Measurements from ENCODE around the gene TMEM259.
A peak's percentile ranks its signal among the peaks of the same experiment; 100 is the strongest.

The TMEM259 gene

DNA sequence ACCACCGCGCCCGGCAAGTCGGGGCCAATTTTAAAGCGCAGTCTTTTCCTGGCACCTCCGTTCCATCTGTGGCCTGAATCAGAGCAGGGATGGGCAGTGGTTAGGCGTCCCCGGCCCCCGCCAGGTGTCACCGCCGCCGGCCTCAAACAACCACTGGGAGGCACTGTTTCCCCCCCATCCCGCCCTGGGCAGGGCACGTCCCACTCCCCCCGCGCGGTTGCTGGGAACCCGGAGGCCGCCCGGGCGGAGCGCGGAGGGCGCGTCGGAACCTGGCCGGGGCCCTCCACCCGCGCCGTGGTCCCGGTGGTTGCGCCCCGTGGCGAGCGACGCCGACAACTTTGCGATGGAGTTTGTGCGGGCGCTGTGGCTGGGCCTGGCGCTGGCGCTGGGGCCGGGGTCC is 20.8 kb downstream of the TMEM259 start, which contains the start of gene GRIN3B:
GRIN3B (plus strand) TSS at position 325 of the 400 bp plus-strand sequence; CDS start at position 344, 19 bp downstream.
- peak; percentile 54 for DNase-seq (ENCODE audit: low spot score)
- Mint-ChIP-seq H3K27ac (peak within 1 kb of the TSS; percentile 28), H3K36me3 (ENCODE audit: low read depth) (no peaks in the 10 kb centered on the region), H3K27me3 (ENCODE audit: low read depth) (peaks cover 35% of the 10 kb centered on the region), H3K4me1 (ENCODE audit: low read depth) (peaks cover 7% of the 10 kb centered on the region), H3K9me3 (no peaks in the 10 kb centered on the region), H3K4me3 (peak within 1 kb of the TSS; percentile 48)

- H3K4me3 Mint-ChIP-seq = peak overlapping the region; percentile 29
- peaks cover 7% of the 10 kb centered on the region for H3K4me1 Mint-ChIP-seq (ENCODE audit: low read depth)
- H3K9me3 Mint-ChIP-seq = no peaks in the 10 kb centered on the region
- H3K27ac Mint-ChIP-seq = peak overlapping the region; percentile 28
- H3K27me3 Mint-ChIP-seq (ENCODE audit: low read depth) = peaks cover 35% of the 10 kb centered on the region
- DNase-seq (ENCODE audit: low spot score) = no peak
- H3K36me3 Mint-ChIP-seq (ENCODE audit: low read depth) = no peaks in the 10 kb centered on the region
These were observed 21.6 kb downstream of the TMEM259 start for GRCh38 chr19:999379-999719.

DNA sequence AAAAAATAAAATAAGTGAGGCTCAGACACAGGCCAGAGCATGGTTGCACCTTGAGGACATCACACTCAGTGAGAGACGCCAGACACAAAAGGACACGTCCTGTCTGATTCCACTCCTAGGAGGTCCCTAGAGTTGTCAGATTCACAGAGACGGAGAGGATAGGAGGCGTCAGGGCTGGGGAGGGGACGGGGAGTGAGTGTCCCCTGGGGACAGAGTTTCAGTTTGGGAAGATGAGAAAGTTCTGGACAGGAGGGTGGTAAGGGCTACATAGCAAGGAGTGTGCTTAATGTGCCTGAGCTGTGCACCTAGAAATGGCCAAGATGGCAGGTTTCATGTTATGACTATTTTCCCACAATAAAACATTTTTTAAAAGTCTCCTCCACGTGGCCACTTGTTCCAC is 22.9 kb downstream of the TMEM259 start:
- Mint-ChIP-seq H3K4me1 (ENCODE audit: low read depth) (peaks cover 7% of the 10 kb centered on the region), H3K9me3 (no peaks in the 10 kb centered on the region), H3K27me3 (ENCODE audit: low read depth) (peaks cover 35% of the 10 kb centered on the region), H3K4me3 (no peak overlapping the region), H3K27ac (peak overlapping the region; percentile 31), H3K36me3 (ENCODE audit: low read depth) (peaks cover 2% of the 10 kb centered on the region)
- no peak for DNase-seq (ENCODE audit: low spot score)

- peak; percentile 60 for DNase-seq (ENCODE audit: low spot score)
- Mint-ChIP-seq H3K4me1 (ENCODE audit: low read depth) (peaks cover 7% of the 10 kb centered on the region), H3K36me3 (ENCODE audit: low read depth) (peaks cover 5% of the 10 kb centered on the region), H3K4me3 (peak overlapping the region; percentile 36), H3K9me3 (no peaks in the 10 kb centered on the region), H3K27me3 (ENCODE audit: low read depth) (peaks cover 31% of the 10 kb centered on the region), H3K27ac (peak overlapping the region; percentile 62)
These were observed 24.7 kb downstream of the TMEM259 start for GRCh38 chr19:996051-996838.

DNA sequence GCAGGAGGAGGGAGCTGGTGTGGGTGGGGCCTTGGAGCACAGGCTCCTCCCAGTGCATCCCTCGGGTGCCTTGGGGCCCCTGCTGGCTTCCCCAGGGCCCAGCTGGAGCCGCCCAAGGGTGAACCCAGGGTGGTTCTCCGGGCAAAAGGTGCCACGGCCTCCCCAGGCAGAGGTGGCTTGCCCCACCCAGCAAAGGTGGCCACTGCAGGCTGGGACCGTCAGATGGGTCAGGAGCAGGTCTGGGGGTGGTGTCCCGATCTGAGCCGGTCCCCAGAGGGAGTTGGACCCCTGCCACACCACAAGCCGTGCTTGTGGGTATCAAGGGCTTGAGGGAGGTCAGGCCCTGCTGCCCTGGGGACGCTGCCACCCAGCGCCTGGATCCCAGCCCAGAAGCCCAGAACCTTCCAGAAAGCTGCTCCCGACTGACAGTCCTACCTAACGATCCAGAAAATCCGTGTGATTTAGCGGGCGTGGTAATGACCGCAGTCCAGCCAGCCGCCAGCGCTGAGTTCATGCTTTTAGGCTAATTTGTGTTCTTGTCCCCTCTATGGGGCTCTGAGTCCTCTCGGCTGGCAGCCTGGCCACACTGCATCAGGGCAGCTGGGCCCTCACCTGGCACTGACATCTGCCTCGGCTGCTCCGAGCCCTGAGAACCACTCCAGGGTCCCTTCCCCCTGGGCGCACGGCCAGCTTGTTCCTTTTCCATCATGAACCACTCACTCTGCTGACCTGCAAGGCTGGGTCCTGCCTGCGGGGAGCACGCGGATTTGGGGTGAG is 25.7 kb downstream of the TMEM259 start:
- no peak for DNase-seq (ENCODE audit: low spot score)
- H3K4me3 Mint-ChIP-seq = no peak overlapping the region

GRCh38 chr19:994516-994915 is 26.4 kb downstream of the TMEM259 start:
- no peak overlapping the region for H3K4me3 Mint-ChIP-seq
- H3K9me3 Mint-ChIP-seq = no peaks in the 10 kb centered on the region
- DNase-seq (ENCODE audit: low spot score) = no peak
- peaks cover 25% of the 10 kb centered on the region for H3K27me3 Mint-ChIP-seq (ENCODE audit: low read depth)
- peaks cover 8% of the 10 kb centered on the region for H3K36me3 Mint-ChIP-seq (ENCODE audit: low read depth)
- H3K27ac Mint-ChIP-seq = no peak overlapping the region
- H3K4me1 Mint-ChIP-seq (ENCODE audit: low read depth) = peaks cover 7% of the 10 kb centered on the region

More for the DNA sequence above, 25.7 kb downstream of the TMEM259 start:
- Mint-ChIP-seq H3K9me3 (no peaks in the 10 kb centered on the region), H3K27ac (no peak overlapping the region), H3K36me3 (ENCODE audit: low read depth) (peaks cover 8% of the 10 kb centered on the region), H3K27me3 (ENCODE audit: low read depth) (peaks cover 28% of the 10 kb centered on the region), H3K4me1 (ENCODE audit: low read depth) (peaks cover 7% of the 10 kb centered on the region)

DNA sequence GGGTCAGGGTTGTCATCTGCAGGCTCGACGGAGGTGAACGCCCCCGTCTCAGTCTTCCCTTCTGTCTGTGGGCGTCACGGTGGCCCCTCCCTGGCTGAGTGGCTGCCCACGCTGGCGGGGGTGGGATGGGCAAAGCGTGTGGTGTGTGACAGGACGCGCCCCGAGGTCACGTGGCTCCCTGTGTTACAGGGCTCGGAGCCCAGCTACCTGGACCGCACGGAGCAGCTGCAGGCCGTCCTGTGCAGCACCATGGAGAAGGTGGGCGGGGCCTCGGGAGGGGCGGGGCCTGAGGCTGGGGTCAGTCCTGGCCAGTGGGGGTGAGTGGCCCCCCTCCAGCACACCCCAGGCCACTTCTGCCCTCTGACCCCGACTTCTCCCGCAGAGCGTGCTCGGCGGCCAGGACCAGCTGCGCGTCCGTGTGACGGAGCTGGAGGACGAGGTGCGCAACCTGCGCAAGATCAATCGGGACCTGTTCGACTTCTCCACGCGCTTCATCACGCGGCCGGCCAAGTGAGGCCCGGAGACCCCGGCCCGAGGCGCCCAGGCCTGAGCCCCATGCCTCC is 27.0 kb downstream of the TMEM259 start:
- H3K4me1 Mint-ChIP-seq (ENCODE audit: low read depth) = peaks cover 7% of the 10 kb centered on the region
- no peak overlapping the region for H3K27ac Mint-ChIP-seq
- no peaks in the 10 kb centered on the region for H3K9me3 Mint-ChIP-seq
- no peak for DNase-seq (ENCODE audit: low spot score)
- H3K36me3 Mint-ChIP-seq (ENCODE audit: low read depth) = peaks cover 8% of the 10 kb centered on the region
- peaks cover 19% of the 10 kb centered on the region for H3K27me3 Mint-ChIP-seq (ENCODE audit: low read depth)
- H3K4me3 Mint-ChIP-seq = no peak overlapping the region

GRCh38 chr19:993361-993830 is 27.5 kb downstream of the TMEM259 start:
- no peak for DNase-seq (ENCODE audit: low spot score)
- Mint-ChIP-seq H3K36me3 (ENCODE audit: low read depth) (peaks cover 11% of the 10 kb centered on the region), H3K4me3 (no peak overlapping the region), H3K27ac (no peak overlapping the region), H3K27me3 (ENCODE audit: low read depth) (peaks cover 16% of the 10 kb centered on the region), H3K4me1 (ENCODE audit: low read depth) (peaks cover 7% of the 10 kb centered on the region), H3K9me3 (no peaks in the 10 kb centered on the region)

- Mint-ChIP-seq H3K4me1 (ENCODE audit: low read depth) (peaks cover 5% of the 10 kb centered on the region), H3K27ac (no peak overlapping the region), H3K36me3 (ENCODE audit: low read depth) (peaks cover 14% of the 10 kb centered on the region), H3K27me3 (ENCODE audit: low read depth) (peaks cover 10% of the 10 kb centered on the region), H3K9me3 (no peaks in the 10 kb centered on the region), H3K4me3 (no peak overlapping the region)
- no peak for DNase-seq (ENCODE audit: low spot score)
These were observed 28.3 kb downstream of the TMEM259 start for GRCh38 chr19:992670-993055.

DNA sequence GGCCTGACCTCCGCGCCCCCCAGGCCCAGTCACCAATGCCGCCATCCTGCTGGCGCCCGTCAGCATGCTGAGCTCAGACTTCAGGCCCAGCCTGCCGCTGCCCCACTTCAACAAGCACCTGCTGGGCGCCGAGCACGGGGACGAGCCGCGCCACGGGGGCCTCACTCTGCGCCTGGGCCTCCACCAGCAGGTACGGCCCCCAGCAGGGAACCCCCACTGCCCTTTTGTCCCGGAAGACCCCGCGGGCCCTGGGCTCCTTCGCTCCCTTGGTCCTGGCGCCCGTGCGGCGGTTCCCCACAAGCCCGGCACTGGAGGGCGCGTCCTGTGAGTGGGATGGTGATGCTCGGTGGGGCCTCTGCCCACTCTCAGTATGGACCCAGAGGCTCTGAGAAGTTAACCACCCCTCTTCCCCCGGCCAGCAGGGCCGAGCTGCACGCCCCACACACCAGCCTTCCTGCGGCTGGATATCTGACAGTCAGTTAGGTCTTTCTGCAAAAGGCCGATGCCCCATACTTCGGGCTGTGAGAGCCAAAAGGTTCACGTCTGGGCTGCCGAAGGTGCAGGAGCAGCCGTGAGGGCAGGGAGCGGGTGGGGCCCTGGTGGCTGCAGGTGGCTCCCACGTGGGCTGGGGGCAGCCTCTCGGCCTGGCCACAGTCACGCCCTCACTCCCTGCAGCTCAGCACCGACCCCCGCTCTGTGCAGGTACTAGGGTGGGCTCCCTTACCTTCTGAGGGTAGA is 28.8 kb downstream of the TMEM259 start:
- DNase-seq (ENCODE audit: low spot score) = no peak
- Mint-ChIP-seq H3K9me3 (no peaks in the 10 kb centered on the region), H3K36me3 (ENCODE audit: low read depth) (peaks cover 15% of the 10 kb centered on the region), H3K4me3 (no peak overlapping the region), H3K4me1 (ENCODE audit: low read depth) (peaks cover 5% of the 10 kb centered on the region), H3K27ac (no peak overlapping the region), H3K27me3 (ENCODE audit: low read depth) (peaks cover 8% of the 10 kb centered on the region)

GRCh38 chr19:991174-991931 is 29.6 kb downstream of the TMEM259 start:
- peaks cover 20% of the 10 kb centered on the region for H3K36me3 Mint-ChIP-seq (ENCODE audit: low read depth)
- no peak overlapping the region for H3K4me3 Mint-ChIP-seq
- no peak overlapping the region for H3K27ac Mint-ChIP-seq
- H3K4me1 Mint-ChIP-seq (ENCODE audit: low read depth) = peaks cover 2% of the 10 kb centered on the region
- peaks cover 2% of the 10 kb centered on the region for H3K27me3 Mint-ChIP-seq (ENCODE audit: low read depth)
- DNase-seq (ENCODE audit: low spot score) = peak; percentile 34
- no peaks in the 10 kb centered on the region for H3K9me3 Mint-ChIP-seq

GRCh38 chr19:990746-991145 is 30.2 kb downstream of the TMEM259 start:
- H3K4me1 Mint-ChIP-seq (ENCODE audit: low read depth) = peaks cover under 1% of the 10 kb centered on the region
- no peaks in the 10 kb centered on the region for H3K9me3 Mint-ChIP-seq
- no peak overlapping the region for H3K4me3 Mint-ChIP-seq
- no peaks in the 10 kb centered on the region for H3K27me3 Mint-ChIP-seq (ENCODE audit: low read depth)
- H3K36me3 Mint-ChIP-seq (ENCODE audit: low read depth) = peaks cover 20% of the 10 kb centered on the region
- no peak overlapping the region for H3K27ac Mint-ChIP-seq
- DNase-seq (ENCODE audit: low spot score) = no peak

DNA sequence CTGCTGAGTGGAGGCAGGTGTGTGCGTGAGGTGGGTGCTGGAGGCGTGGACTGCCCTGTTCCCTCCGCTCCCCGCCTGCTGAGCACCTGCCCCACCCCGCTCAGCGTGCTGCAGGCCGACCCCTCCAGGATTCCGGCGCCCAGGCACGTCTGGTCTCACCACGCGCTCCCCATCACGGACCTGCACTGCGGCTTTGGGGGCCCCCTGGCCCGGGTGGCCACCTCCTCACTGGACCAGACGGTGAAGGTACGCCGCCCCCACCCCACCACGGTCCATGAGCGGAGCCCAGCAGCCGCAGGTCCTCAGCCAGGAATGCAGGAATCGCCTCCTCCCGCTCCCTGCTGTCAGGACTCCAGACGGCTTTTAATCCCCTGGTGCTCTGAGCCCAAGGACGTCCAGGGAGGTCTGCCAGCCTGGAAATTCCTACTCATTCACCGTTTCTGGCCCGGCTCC is 30.8 kb downstream of the TMEM259 start:
- Mint-ChIP-seq H3K4me1 (ENCODE audit: low read depth) (peaks cover 4% of the 10 kb centered on the region), H3K9me3 (no peaks in the 10 kb centered on the region), H3K27me3 (ENCODE audit: low read depth) (no peaks in the 10 kb centered on the region), H3K4me3 (no peak overlapping the region), H3K36me3 (ENCODE audit: low read depth) (peaks cover 20% of the 10 kb centered on the region), H3K27ac (no peak overlapping the region)
- DNase-seq (ENCODE audit: low spot score) = no peak

All from T-helper 2 cell treated with Interferon-gamma antibody and Interleukin-4, amounts not matched to agents 5 μg/mL and 100 μg/mL, for 36 hours (primary cell).